Trophoblast cell (in vitro differentiated cells and primary cell): ENCODE data around the gene TLE4.

Experiments
- DNase-seq, 2 donors: peaks; one replicate each; pipeline ENCODE4 v3.0.0-alpha.2; 2016
- H2AFZ ChIP-seq: 2 replicates; pipeline ENCODE4 v1.6.1; 2013; ENCODE audit warnings: low read length, moderate library complexity, mild to moderate bottlenecking; ENCODE audit not compliant: insufficient read depth, poor library complexity
- H2AK5ac ChIP-seq: 2 replicates; pipeline ENCODE4 v1.6.1; 2013; ENCODE audit warnings: mild to moderate bottlenecking, low read length
- H2BK120ac ChIP-seq: 2 replicates; pipeline ENCODE4 v1.6.1; 2013; ENCODE audit warnings: low read length, mild to moderate bottlenecking, moderate library complexity; ENCODE audit not compliant: insufficient read depth, poor library complexity
- H2BK12ac ChIP-seq: 2 replicates; pipeline ENCODE4 v1.6.1; 2013; ENCODE audit warnings: mild to moderate bottlenecking, low read length, moderate library complexity
- H2BK5ac ChIP-seq: 2 replicates; pipeline ENCODE4 v1.6.1; 2013; ENCODE audit warnings: low read length, low read depth, moderate library complexity, mild to moderate bottlenecking; ENCODE audit not compliant: poor library complexity
- H3K14ac ChIP-seq: 2 replicates; pipeline ENCODE4 v1.6.1; 2013; ENCODE audit warnings: mild to moderate bottlenecking, low read length
- H3K18ac ChIP-seq: 2 replicates; pipeline ENCODE4 v1.6.1; 2013; ENCODE audit warnings: mild to moderate bottlenecking, low read length
- H3K23ac ChIP-seq: 2 replicates; pipeline ENCODE4 v1.6.1; 2013; ENCODE audit warnings: low read length
- H3K27ac ChIP-seq: 2 replicates; pipeline ENCODE4 v1.5.1; 2013; ENCODE audit warnings: low read depth, mild to moderate bottlenecking, inconsistent platforms, low read length, moderate library complexity
- H3K27me3 ChIP-seq: 2 replicates; pipeline ENCODE4 v1.6.1; 2013; ENCODE audit warnings: inconsistent platforms, mild to moderate bottlenecking, low read length, moderate library complexity; ENCODE audit not compliant: insufficient read depth
- H3K36me3 ChIP-seq, 2 experiments: 1 replicate in 1 of 2; 2 replicates in 1 of 2; pipeline ENCODE4 v1.6.1; 2013; ENCODE audit warnings: low read length in 2 of 2, mild to moderate bottlenecking in 2 of 2, moderate library complexity in 1 of 2; ENCODE audit not compliant: insufficient read depth in 2 of 2, control insufficient read depth in 1 of 2
- H3K4ac ChIP-seq: 2 replicates; pipeline ENCODE4 v1.6.1; 2013; ENCODE audit warnings: low read depth, mild to moderate bottlenecking, low read length, moderate library complexity
- H3K4me1 ChIP-seq, 2 experiments: 1 replicate in 1 of 2; 2 replicates in 1 of 2; pipeline ENCODE4 v1.6.1; 2013; ENCODE audit warnings: low read length in 2 of 2, mild to moderate bottlenecking in 2 of 2, moderate library complexity in 1 of 2; ENCODE audit not compliant: insufficient read depth in 2 of 2, control insufficient read depth in 1 of 2
- H3K4me2 ChIP-seq: 2 replicates; pipeline ENCODE4 v1.6.1; 2013; ENCODE audit warnings: inconsistent platforms, mild to moderate bottlenecking, low read length, moderate library complexity
- H3K4me3 ChIP-seq: 2 replicates; pipeline ENCODE4 v1.5.1; 2013; ENCODE audit warnings: mild to moderate bottlenecking, low read depth, low read length, inconsistent platforms
- H3K79me1 ChIP-seq: one replicate; pipeline ENCODE4 v1.6.1; 2013; ENCODE audit warnings: low read length
- H3K79me2 ChIP-seq: 2 replicates; pipeline ENCODE4 v1.6.1; 2013; ENCODE audit warnings: low read length, mild to moderate bottlenecking; ENCODE audit not compliant: control insufficient read depth, insufficient read depth, poor library complexity
- H3K9ac ChIP-seq: 2 replicates; pipeline ENCODE4 v1.6.1; 2013; ENCODE audit warnings: mild to moderate bottlenecking, low read length
- H3K9me3 ChIP-seq: 2 replicates; pipeline ENCODE4 v1.6.1; 2013; ENCODE audit warnings: low read depth, mild to moderate bottlenecking, control low read depth, inconsistent platforms, low read length; ENCODE audit not compliant: insufficient read depth
- H4K12ac ChIP-seq: 2 replicates; pipeline ENCODE4 v1.6.1; 2013; ENCODE audit warnings: low read depth, mild to moderate bottlenecking, low read length, moderate library complexity
- H4K8ac ChIP-seq: 2 replicates; pipeline ENCODE4 v1.6.1; 2013; ENCODE audit warnings: low read depth, mild to moderate bottlenecking, low read length, moderate library complexity
- H4K91ac ChIP-seq: one replicate; pipeline ENCODE4 v1.6.1; 2013; ENCODE audit warnings: low read depth, mild to moderate bottlenecking, low read length, moderate library complexity
- WGBS: extraction: QIAGEN DNeasy Blood & Tissue Kit; methylation state at CpG from one replicate; pipeline ENCODE4 v1.1.7; 2013; ENCODE audit warnings: missing lambda C conversion rate; ENCODE audit not compliant: insufficient read length, insufficient coverage; ENCODE audit errors: extremely low coverage; 5-methylcytosine and 5-hydroxymethylcytosine counted together

Gene TLE4

GRCh38 chr9:79656169-79656568, 84.4 kb downstream of the TLE4 start:
- H3K27me3 ChIP-seq = no peaks in the 10 kb centered on the region
- H3K4me1 ChIP-seq = peaks cover 0 to 4% of the 10 kb centered on the region in 2 experiments
- no peak overlapping the region for H3K23ac ChIP-seq
- no peak overlapping the region for H4K12ac ChIP-seq
- H2BK120ac ChIP-seq = no peak overlapping the region
- H3K4me3 ChIP-seq = no peak overlapping the region
- no peak overlapping the region for H2AK5ac ChIP-seq
- no peak overlapping the region for H2BK5ac ChIP-seq
- H2BK12ac ChIP-seq = no peak overlapping the region
- H3K36me3 ChIP-seq = peaks cover 8 to 11% of the 10 kb centered on the region in 2 experiments
- no peak overlapping the region for H3K18ac ChIP-seq
- no peak for DNase-seq
- no peak overlapping the region for H3K27ac ChIP-seq
- no peak overlapping the region for H3K9ac ChIP-seq
- H3K14ac ChIP-seq = no peak overlapping the region
- H3K9me3 ChIP-seq = no peaks in the 10 kb centered on the region
- no peaks in the 10 kb centered on the region for H3K79me1 ChIP-seq
- H3K79me2 ChIP-seq = no peaks in the 10 kb centered on the region
- H3K4ac ChIP-seq = no peak overlapping the region
- H4K8ac ChIP-seq = no peak overlapping the region
- WGBS = no CpG with 5 or more reads among the region's 5 CpGs
- no peak overlapping the region for H3K4me2 ChIP-seq
- no peak overlapping the region for H2AFZ ChIP-seq
- H4K91ac ChIP-seq = no peak overlapping the region

DNA sequence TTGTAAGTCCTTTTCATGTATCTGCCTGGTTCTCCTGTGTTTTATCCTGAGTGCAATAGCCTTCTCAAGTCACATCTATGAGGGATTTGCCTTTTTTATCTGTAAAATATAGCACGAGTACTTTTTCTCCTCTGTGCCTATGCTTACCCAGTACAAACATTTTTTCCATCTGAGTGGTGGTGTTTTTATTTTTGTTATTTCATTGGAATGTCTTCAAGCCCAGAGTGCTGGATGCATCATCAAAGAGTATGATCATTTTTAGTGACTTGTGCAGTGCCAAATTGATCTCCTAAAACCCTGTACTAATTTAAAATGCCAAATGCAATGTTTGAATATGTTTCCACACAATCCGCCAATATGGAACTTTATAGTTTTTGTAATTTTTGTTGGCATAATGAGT, 86.1 kb downstream of the TLE4 start:
- Histone ChIP-seq H3K4me1 (peaks cover 0 to 2% of the 10 kb centered on the region in 2 experiments), H2BK12ac (no peak overlapping the region), H2BK120ac (no peak overlapping the region), H2AK5ac (no peak overlapping the region), H3K79me1 (no peaks in the 10 kb centered on the region), H4K12ac (no peak overlapping the region), H2AFZ (no peak overlapping the region), H4K91ac (no peak overlapping the region), H3K4ac (no peak overlapping the region), H3K14ac (no peak overlapping the region), H3K79me2 (no peaks in the 10 kb centered on the region), H3K18ac (no peak overlapping the region), H3K9ac (no peak overlapping the region), H3K9me3 (no peaks in the 10 kb centered on the region), H3K23ac (no peak overlapping the region), H3K27ac (no peak overlapping the region), H3K4me2 (no peak overlapping the region), H3K4me3 (no peak overlapping the region), H2BK5ac (no peak overlapping the region), H3K36me3 (peaks cover 4 to 8% of the 10 kb centered on the region in 2 experiments), H3K27me3 (no peaks in the 10 kb centered on the region), H4K8ac (no peak overlapping the region)
- whole genome bisulfite sequencing = no CpG with 5 or more reads among the region's 2 CpGs
- no peak for DNase-seq

GRCh38 chr9:79658926-79659325, 87.2 kb downstream of the TLE4 start:
- no peak overlapping the region for H2BK5ac ChIP-seq
- H2AK5ac ChIP-seq = no peak overlapping the region
- no peak overlapping the region for H2BK120ac ChIP-seq
- H4K8ac ChIP-seq = no peak overlapping the region
- H3K27me3 ChIP-seq = no peaks in the 10 kb centered on the region
- no peaks in the 10 kb centered on the region for H3K79me1 ChIP-seq
- DNase-seq = no peak
- H3K27ac ChIP-seq = no peak overlapping the region
- H3K4me3 ChIP-seq = no peak overlapping the region
- no CpG with 5 or more reads among the region's 3 CpGs for WGBS
- H3K79me2 ChIP-seq = peaks cover 2% of the 10 kb centered on the region
- no peak overlapping the region for H3K4me2 ChIP-seq
- H3K9ac ChIP-seq = no peak overlapping the region
- no peak overlapping the region for H3K18ac ChIP-seq
- H4K91ac ChIP-seq = no peak overlapping the region
- no peaks in the 10 kb centered on the region for H3K9me3 ChIP-seq
- H2BK12ac ChIP-seq = no peak overlapping the region
- peaks cover 4 to 8% of the 10 kb centered on the region in 2 experiments for H3K36me3 ChIP-seq
- H2AFZ ChIP-seq = no peak overlapping the region
- peaks cover 0 to 4% of the 10 kb centered on the region in 2 experiments for H3K4me1 ChIP-seq
- H3K4ac ChIP-seq = no peak overlapping the region
- no peak overlapping the region for H4K12ac ChIP-seq
- no peak overlapping the region for H3K23ac ChIP-seq
- no peak overlapping the region for H3K14ac ChIP-seq

- Histone ChIP-seq H3K4me1 (peaks cover 0 to 6% of the 10 kb centered on the region in 2 experiments), H4K8ac (no peak overlapping the region), H2BK12ac (no peak overlapping the region), H2AFZ (no peak overlapping the region), H3K14ac (no peak overlapping the region), H3K9me3 (no peaks in the 10 kb centered on the region), H3K79me1 (no peaks in the 10 kb centered on the region), H3K18ac (no peak overlapping the region), H4K12ac (no peak overlapping the region), H2BK5ac (no peak overlapping the region), H3K9ac (no peak overlapping the region), H3K23ac (no peak overlapping the region), H3K4ac (no peak overlapping the region), H3K79me2 (peaks cover 2% of the 10 kb centered on the region), H3K36me3 (peaks cover 4 to 8% of the 10 kb centered on the region in 2 experiments), H2BK120ac (no peak overlapping the region), H3K27me3 (no peaks in the 10 kb centered on the region), H3K4me3 (no peak overlapping the region), H4K91ac (no peak overlapping the region), H3K4me2 (no peak overlapping the region), H3K27ac (no peak overlapping the region), H2AK5ac (no peak overlapping the region)
- DNase-seq = no peak
- WGBS = no CpG with 5 or more reads among the region's 7 CpGs
Observed at GRCh38 chr9:79660615-79661014, 88.8 kb downstream of the TLE4 start.
